OCI-LY3 (cell line): ENCODE data around the gene TRMT61A.

Experiments
- H2AFZ ChIP-seq: fragments of 200-600, 300-600 bp; shearing (Covaris generic); 2 replicates; pipeline ENCODE4 v1.6.0; 2014; ENCODE audit warnings: antibody characterized with exemption, low read depth, low read length
- H3K27ac ChIP-seq: fragments of 200-600, 300-600 bp; sonication (generic); 2 replicates; pipeline ENCODE4 v1.5.1; 2014; ENCODE audit warnings: mild to moderate bottlenecking, low read length, moderate library complexity, mixed read lengths
- H3K27me3 ChIP-seq: fragments of 200-600, 300-600 bp; sonication (generic); 2 replicates; pipeline ENCODE4 v1.6.1; 2014; ENCODE audit warnings: low read depth, low read length, mixed read lengths
- H3K36me3 ChIP-seq: fragments of 200-600, 300-600 bp; sonication (generic); replicated peaks from 2 replicates; pipeline ENCODE3; 2014; ENCODE audit warnings: low read depth, low read length, mixed read lengths
- H3K4me1 ChIP-seq: fragments of 300-600, 200-600 bp; sonication (generic); 2 replicates; pipeline ENCODE4 v1.6.1; 2014; ENCODE audit warnings: low read length, mixed read lengths
- H3K4me2 ChIP-seq: fragments of 200-600, 300-600 bp; sonication (generic); 2 replicates; pipeline ENCODE4 v1.6.1; 2014; ENCODE audit warnings: low read length, mixed read lengths
- H3K4me3 ChIP-seq: fragments of 300-600, 200-600 bp; sonication (generic); 2 replicates; pipeline ENCODE4 v1.5.1; 2014; ENCODE audit warnings: antibody characterized with exemption, mild to moderate bottlenecking, low read length, moderate library complexity
- H3K79me2 ChIP-seq: fragments of 300-600, 200-600 bp; shearing (Covaris generic); 2 replicates; pipeline ENCODE4 v1.6.1; 2014; ENCODE audit warnings: mild to moderate bottlenecking, low read length, mixed read lengths
- H3K9ac ChIP-seq: fragments of 300-600, 200-600 bp; shearing (Covaris generic); 2 replicates; pipeline ENCODE4 v1.6.0; 2014; ENCODE audit warnings: mild to moderate bottlenecking, low read length, moderate library complexity
- H3K9me3 ChIP-seq: fragments of 200-600, 300-600 bp; shearing (Covaris generic); 2 replicates; pipeline ENCODE4 v1.6.1; 2014; ENCODE audit warnings: low read length, mixed read lengths; ENCODE audit not compliant: insufficient read depth
- H4K20me1 ChIP-seq: fragments of 200-600, 300-600 bp; sonication (generic); 2 replicates; pipeline ENCODE4 v1.6.1; 2016; ENCODE audit warnings: low read length, mixed read lengths; ENCODE audit not compliant: insufficient read depth
- CTCF ChIP-seq: fragments of 200-600, 300-600 bp; sonication (generic); IDR thresholded peaks from 2 replicates; pipeline ENCODE4 v1.5.1; 2014; ENCODE audit warnings: antibody characterized with exemption, low read length, low read depth
- EZH2phosphoT487 ChIP-seq: fragments of 200-600 bp; shearing (Covaris generic); IDR thresholded peaks from 2 replicates; pipeline ENCODE4 v1.6.1; 2018; ENCODE audit warnings: antibody characterized with exemption, mixed run types, low read depth

Gene TRMT61A

DNA sequence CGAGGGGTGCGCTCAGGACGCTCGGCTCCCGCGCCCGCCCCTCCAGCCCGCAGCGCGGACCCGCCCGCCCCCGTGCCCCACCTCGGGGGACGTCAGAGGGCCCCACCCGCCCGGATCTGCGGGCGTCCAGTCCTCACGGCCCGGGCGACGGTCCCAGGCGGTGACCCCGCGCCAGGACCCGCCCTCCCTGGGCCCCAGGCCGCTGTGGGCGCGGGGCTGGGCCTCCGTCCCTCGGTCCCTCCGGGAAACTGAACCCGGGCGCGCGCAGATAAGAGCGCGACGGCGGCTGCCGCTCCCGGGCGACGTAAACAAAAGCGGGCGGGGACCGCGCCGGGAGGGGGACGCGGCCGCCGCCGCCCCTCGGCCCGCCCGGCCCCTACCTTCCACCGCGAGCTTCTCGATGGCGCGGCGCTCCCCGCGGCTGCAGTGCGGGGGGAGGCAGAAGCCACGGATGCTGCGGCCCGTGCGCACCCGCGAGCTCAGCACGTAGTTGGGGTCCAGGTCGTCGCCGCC is 7.5 kb upstream of the TRMT61A start:
- Histone ChIP-seq H3K4me2 (peak overlapping the region; percentile 82), H4K20me1 (no peaks in the 10 kb centered on the region), H3K4me1 (peaks cover 53% of the 10 kb centered on the region), H3K27me3 (no peaks in the 10 kb centered on the region), H3K9ac (peak overlapping the region; percentile 83), H3K27ac (peak overlapping the region; percentile 82), H3K9me3 (no peaks in the 10 kb centered on the region), H3K4me3 (peak overlapping the region; percentile 76), H3K36me3 (peaks cover 12% of the 10 kb centered on the region), H2AFZ (peak overlapping the region; percentile 37; the same call in 1 of the 2 replicates), H3K79me2 (peaks cover 15% of the 10 kb centered on the region)
- no peak for TF ChIP-seq EZH2phosphoT487
- no peak for TF ChIP-seq CTCF

- no peaks in the 10 kb centered on the region for H4K20me1 ChIP-seq
- H3K27me3 ChIP-seq, result no peaks in the 10 kb centered on the region
- peak overlapping the region; percentile 83 for H3K9ac ChIP-seq
- peaks cover 21% of the 10 kb centered on the region for H3K79me2 ChIP-seq
- peak overlapping the region; percentile 82 for H3K4me2 ChIP-seq
- TF ChIP-seq EZH2phosphoT487 (no peak), CTCF (no peak)
- peak overlapping the region; percentile 82 for H3K27ac ChIP-seq
- H3K9me3 ChIP-seq, result no peaks in the 10 kb centered on the region
- no peak overlapping the region for H2AFZ ChIP-seq
- H3K36me3 ChIP-seq, result peaks cover 18% of the 10 kb centered on the region
- peaks cover 59% of the 10 kb centered on the region for H3K4me1 ChIP-seq
- H3K4me3 ChIP-seq, result peak overlapping the region; percentile 76
Measured at GRCh38 chr14:103521951-103522563, 6.9 kb upstream of the TRMT61A start.

DNA sequence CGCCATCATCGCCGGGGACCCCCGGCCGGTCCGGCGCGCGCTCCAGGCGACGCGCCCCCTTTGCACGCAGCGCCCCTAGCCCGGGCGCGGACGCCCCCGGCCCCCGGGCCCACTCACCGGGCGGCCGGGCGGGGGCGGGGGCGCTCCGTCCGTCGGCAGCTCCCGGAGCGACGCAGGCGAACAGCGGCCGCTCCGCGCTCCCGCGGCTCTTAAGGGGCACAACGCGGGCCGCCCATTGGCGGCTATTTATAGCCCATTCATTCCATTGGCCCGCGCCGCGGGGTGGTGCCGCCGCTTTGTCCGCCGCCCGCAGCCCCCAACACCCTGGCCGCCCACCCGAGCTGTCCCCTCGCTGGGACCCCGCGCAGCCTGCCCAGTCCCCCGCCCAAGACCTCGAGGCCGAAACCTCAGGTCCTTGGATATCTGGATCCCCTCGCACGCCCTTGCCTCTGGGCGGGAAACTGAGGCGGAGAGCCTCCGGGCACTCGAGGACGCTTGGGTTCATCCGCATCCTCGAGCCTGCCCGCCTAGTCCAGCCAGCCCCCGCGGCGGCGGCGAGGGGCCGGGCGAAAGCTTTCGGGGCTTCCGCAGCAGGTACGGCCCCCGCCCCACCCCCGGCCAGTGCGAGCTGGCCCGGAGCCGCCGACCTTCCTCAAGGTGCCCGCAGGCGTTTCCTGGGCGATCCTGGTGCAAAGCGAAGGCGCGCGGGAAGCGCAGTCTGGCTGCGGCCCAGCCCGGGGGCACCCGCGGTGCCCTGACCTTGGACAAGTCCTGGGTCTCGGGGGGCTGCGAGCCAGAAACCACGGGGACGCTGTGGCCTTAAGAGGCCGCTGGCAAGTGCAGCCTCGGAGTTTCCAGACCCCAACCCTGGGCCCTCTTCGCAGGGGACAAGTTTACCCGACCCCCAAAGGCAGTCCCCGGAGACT is 6.1 kb upstream of the TRMT61A start, which contains the start of gene CKB:
Gene CKB (minus strand): TSS at position 182 of the 926 bp plus-strand sequence. CDS start 337 bp downstream, outside the sequence.
- Histone ChIP-seq H2AFZ (peak within 1 kb of the TSS; percentile 37; the same call in 1 of the 2 replicates), H3K4me1 (peaks cover 65% of the 10 kb centered on the region), H3K9me3 (no peaks in the 10 kb centered on the region)

More for the DNA sequence above, 6.1 kb upstream of the TRMT61A start, which contains the start of gene CKB:
- peaks cover 19% of the 10 kb centered on the region for H3K36me3 ChIP-seq
- H3K9ac ChIP-seq, result peak within 1 kb of the TSS; percentile 83
- peak within 1 kb of the TSS; percentile 82 for H3K27ac ChIP-seq
- TF ChIP-seq EZH2phosphoT487 (no peak), CTCF (no peak)
- peak within 1 kb of the TSS; percentile 82 for H3K4me2 ChIP-seq
- H3K27me3 ChIP-seq, result no peaks in the 10 kb centered on the region
- H3K4me3 ChIP-seq, result peak within 1 kb of the TSS; percentile 76
- H3K79me2 ChIP-seq, result peaks cover 23% of the 10 kb centered on the region
- no peaks in the 10 kb centered on the region for H4K20me1 ChIP-seq
